ENCODE data around the gene ZDHHC24.

Gene ZDHHC24

DNA sequence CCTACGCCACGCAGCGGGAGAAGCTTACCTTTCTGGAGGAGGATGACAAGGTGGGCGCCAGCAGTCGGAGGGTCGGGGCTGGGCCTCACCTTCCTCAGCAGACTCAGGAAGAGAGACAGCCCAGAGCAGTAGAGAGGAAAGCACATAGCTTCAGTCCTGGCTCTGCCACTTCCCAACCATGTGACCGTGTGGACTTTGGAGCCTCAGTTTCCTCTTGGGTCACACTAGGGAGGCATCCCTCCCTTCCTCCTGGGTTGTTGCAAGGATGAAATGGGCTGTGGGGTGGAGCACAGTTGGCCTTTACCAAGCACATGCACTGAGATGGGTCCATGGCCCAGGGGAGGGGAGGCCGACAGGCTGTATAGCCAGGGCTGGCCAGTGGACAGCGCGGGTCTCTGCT lies 52.7 kb downstream of the ZDHHC24 start:
- no peak for DNase-seq

DNA sequence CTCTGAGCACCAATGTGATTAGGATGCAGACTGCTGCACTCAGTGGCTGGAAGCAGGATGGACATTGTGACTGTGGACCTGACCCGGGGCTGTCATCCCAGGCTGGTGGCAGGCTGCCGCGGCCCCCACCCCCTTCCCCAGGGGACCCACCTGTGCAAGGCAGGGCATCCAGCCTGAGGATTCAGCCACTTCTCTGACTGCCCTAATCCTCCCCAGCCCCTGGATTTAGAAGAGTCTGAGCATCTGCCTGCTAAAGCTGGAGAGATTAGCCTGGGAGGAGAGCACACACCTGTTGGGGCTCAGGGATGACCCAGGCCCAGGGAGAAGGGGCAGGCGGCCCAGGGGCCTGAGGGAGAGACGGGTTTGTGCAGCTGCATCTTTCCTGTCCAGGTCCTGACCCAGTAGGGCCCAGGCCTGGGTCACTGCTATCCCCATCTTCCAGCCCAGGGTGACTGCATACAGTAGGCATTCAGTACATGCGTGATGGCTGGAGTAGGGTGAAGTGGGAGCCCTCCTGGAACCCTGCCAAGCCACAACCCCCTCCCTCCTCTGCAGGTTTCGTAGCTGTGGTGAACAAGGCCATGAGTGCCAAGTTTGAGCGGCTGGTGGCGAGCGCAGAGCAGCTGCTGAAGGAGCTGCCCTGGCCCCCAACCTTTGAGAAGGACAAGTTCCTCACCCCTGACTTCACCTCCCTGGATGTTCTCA lies 53.5 kb downstream of the ZDHHC24 start:
- DNase-seq = no peak

DNA sequence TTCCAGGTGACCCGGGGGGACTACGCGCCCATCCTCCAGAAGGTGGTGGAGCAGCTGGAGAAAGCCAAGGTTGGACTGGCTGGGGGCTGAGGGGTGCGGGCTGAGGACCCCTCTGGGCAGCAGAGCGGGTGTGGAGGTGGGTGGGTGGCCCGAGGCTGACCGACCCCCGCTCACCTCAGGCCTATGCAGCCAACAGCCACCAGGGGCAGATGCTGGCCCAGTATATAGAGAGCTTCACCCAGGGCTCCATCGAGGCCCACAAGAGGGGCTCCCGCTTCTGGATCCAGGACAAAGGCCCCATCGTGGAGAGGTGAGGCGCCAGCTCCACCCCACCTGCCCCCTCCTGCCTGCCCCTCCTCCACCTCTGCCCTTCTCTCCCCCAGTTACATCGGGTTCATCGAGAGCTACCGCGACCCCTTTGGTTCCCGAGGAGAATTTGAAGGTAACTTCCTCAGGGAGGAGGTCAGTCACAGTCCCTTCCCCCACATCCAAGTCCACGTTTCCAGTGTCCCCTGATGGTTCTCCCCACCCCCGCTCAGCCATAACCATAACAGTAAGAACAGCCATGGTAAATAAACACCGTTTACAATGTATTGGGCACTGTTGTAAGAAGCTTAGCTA lies 54.4 kb downstream of the ZDHHC24 start:
- no peak for DNase-seq

DNA sequence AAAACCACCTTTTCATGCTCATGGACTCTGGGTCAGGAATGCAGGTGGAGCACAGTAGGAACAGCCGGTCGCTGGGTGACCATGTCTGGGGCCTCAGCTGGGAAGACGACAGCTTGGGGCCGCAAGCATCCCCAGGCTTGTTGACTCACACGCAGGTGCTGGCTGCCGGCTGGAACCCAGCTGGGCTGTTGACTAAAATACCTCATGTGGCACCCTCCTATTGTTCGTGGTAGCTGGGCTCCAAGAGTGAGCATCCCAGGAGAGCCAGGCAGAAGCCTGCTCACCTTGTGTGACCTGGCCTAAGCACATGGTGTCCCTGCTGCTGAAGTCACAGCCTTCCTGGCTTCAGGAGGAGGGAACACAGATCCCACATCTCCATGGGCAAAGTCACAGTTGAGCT lies 56.2 kb downstream of the ZDHHC24 start:
- DNase-seq = no peak

DNA sequence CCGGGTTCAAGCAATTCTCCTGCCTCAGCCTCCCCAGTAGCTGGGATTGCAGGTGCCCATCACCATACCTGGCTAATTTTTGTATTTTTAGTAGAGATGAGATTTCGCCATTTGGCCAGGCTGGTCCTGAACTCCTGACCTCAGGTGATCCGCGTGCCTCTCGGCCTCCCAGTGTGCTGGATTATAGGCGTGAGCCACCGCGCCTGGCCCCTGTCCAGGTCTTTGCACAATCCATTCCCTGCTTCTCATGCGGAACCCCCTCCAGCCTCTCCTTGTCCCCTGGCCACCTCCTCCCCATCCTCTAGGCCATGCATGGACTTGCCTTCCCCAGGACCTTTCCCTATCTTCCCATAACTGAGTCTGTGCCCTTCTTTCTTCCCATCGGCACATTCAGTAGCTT lies 56.9 kb downstream of the ZDHHC24 start:
- no peak for DNase-seq

DNA sequence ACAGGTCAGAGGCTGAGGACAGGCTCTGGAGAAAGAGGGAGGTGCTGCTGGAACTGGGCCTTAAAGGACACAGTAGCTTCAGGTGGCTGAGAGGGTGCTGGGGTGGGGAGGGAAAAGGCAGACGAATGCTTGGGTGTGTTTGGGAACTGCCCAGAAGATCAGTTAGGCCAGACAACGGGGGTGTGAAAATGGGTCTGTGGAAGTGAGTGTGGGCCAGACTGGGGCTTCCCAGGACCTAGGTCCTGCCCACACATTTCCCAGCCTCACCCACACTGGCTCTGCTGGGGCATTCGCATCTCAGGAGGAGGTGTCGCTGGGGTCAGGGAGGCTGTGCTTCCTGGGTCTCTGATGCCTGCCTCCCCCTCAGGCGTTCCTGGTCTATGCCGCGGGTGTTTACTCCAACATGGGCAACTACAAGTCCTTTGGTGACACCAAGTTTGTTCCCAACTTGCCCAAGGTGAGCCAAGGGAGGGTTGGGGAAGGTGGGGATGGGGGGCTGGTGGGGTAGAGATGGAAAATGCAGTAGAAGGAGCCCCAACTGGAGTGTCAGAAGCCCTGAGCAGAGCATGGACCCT lies 61.0 kb downstream of the ZDHHC24 start:
- DNase-seq = no peak

DNA sequence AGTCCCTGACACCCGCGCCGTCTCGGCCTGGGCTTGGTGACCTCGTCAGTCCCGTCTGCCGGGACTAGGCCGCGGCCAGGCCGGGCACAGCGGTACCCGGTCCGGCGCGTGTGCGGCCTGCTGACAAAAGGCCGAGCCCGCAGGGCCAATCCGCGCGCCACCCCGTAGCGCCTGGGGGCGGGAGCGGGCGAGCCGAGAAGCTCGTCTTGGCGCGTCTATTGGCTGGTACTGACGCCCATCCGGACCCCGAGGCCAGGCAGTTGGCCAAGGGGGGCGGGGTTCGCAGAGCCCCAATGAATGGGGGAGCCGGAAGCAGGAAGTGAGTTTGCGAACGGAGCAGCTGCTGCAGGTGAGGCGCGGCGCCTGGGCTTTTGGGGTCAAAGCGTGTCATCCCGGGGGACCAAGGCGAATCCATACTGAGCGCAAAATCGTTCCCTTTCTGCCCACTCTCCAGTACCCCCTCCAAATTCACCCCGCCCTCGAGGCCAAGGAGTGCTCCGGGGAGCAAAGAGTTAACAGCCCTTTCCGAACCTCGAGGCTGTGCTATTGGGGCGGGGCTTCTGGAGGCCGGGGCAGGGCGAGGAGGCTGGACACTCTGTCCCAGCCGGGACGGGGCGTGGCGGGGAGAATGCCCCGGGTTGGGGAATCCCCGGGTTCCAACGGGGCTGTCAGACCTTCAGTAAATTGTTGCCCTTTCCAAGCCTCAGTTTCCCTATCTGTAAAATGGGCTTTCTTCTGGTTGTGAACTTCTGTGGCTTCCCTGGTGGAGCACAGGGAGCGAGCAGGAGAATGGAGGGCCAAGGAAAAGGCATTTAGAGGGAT lies 65.5 kb downstream of the ZDHHC24 start, which contains the start of gene DPP3:
TSS of gene DPP3 (plus strand) at position 318 of the 822 bp plus-strand sequence. CDS start 1,767 bp downstream, outside the sequence.
- DNase-seq = peak; percentile 97

DNA sequence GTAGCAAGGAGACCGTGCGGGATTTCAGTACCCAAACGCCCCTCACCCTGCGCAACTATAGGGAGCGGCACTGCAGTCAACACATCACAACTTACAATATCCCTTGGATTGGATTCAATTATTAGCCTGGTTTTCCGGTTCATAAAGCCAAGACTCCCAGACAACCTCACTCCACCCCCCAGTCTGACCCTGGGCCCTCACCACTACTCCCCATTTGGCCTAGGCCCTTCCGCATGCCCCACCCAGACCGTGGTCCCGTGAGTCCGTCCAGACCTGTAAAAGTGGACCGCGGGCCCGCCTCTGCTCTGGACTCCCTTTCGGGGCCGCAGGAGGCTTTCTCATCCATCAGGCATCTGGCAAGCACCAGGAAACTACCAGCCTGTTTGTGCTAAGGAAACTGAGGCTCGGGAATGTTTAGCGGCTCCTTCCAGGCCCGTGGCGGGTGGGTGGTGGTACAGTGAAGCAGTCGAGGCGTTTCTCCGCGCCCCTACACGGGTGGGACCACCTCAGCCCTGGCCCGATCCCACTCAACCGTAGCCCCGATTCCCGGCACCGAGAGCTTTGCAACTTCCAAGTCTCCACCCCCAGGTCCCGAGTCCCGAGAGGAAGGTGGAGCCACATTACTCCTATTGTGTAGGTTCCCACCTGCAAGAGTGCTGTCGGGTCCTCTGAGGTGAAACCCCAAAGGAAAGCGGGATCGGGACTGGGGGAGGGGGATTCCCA lies 66.3 kb downstream of the ZDHHC24 start:
- DNase-seq = no peak

DNA sequence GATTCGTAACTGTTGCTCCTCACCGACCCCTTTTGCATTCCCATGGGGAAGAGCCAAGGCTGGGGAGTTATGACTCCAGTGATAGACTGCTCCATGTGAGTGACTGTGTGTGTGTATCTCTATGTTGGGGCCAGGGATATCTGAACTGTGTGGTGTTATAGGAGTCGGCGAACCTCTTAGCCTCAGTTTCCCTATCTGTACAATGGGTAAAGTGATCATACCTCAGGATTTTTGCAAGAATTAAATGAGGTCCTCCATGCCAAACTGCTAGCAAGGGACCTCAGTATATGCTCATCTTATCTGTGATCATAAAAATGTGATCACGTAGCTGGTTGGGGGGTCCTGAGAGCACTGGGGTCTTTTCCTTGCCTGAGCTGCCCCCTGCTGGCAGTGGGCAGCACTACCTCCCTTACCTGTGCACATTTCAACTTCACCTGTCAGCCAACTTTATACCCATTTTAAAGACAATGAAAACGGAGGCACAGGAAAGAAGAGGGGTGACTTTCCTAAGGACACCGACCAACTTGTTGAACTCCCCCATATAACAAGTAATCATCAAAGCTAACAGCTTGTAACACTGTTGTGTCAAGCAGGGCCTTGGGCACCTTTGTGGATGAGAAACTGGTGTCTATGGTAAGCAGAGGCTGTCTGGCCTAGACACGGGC lies 67.0 kb downstream of the ZDHHC24 start:
- peak; percentile 24 for DNase-seq

DNA sequence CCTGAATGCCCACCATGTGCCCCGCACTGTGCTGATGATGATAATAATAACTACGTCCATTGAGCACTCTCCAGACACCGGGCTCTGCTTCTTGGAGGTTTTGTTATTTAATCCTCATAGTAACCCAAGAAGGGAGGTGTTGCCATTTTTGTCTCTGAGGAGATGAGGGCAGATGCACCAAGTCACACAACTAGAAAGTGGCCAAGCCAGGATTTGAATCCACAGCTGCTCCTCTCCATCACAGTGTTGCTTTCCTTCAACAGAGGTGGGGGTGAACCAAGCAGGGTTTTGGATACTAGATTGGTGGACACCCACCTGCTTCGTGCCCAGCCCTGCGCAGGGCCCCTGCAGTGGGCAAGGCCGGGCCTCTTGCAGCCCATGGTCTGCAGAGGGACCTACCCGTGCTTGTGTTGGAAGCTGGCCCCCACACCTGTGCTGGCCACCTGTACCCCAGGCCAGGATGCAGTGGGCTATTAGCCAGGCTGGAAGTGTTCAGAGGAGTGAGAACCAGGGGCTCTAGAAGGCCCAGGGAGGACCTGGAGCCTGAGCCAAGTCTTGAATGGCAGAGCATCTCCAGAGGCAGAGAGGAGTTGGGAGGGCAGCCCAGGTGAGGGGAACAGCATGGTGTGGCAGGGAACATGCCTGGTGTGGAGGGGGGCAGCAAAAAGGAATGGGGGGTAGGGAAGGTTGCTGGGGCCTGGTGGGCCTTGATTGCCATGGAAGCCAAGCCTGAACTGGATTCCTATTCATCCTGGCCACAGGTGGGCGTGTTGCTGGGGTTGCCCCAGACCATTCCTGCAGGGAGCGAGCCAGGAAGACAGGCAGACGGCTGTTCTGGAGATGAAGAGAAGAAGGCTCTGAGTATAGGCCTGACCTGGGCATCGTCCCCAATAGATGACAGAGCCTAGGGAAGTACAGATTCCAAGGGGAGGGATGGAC lies 68.3 kb downstream of the ZDHHC24 start:
- DNase-seq = no peak

DNA sequence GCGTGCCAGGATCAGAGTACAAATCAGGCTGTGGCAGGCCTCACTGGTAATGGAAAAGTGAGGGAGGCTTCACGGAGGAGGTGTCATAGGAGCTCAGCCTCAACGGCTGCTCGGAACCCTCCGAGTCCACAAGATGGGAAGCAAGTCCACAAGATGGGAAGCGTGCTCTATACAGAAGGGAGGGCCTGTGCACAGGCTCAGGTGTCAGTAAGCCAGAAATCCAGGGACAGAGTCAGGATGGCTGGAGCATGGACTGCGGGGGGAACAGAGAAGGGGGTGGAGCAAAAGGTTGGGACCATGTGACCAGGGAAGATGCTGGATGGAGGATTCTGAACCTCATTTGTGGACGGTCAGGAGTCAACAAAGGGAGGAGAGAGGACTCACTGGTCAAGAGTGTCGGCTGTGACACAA lies 69.0 kb downstream of the ZDHHC24 start:
- DNase-seq = no peak

DNA sequence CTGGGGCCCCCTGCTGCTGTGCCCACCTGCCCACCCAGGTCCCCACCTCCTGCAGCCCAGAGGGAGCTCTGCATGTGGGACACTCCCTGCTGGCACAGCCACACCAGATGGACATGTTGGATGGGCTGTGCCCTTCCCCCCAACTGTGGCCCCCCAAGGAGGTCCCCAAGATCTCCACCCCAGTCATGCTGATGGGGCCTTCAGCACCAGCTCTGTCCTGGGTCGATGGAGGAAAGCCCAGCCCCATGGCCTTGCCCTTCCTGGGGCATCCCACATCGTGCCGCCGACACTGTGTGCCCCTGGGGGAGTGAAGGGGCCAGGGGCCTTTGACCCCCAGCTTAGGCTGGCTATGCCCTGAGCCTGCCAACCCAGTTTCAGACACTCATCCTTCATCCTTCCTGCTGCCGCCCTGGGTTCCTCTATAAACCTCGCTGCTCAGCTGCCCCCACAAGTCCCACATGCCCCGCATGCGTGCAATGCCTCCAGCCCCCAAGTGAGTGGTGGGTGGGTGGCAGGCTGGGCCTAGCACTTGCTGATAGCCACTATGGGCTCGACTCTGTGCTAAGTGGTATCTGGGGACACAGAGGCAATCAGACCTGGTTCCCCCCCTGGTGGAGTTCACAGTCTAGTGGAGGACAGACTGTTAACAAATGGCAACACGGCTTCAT lies 69.5 kb downstream of the ZDHHC24 start:
- DNase-seq = no peak

DNA sequence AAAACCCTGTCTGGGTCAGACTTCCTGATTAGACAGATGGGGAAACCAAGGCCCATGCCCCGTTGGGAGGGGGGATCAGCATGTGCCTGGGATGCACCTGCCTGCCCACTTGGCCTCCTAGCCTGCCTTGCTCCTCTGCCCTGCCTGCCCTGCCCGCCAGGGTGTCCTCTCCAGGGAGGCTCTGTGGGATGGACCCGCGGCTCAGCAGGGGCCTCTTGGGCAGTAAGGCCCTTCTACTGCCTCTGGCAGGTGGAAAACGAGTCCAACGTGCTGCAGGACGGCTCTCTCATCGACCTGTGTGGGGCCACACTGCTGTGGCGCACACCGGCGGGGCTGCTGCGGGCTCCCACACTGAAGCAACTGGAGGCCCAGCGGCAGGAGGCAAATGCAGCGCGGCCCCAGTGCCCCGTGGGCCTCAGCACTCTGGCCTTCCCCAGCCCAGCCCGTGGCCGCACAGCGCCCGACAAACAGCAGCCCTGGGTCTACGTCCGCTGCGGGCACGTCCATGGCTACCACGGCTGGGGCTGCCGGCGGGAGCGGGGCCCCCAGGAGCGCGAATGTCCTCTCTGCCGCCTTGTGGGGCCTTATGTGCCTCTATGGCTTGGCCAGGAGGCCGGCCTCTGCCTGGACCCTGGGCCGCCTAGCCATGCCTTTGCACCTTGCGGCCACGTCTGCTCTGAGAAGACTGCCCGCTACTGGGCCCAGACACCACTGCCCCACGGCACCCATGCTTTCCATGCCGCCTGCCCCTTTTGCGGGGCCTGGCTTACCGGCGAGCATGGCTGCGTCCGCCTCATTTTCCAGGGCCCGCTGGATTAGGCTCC lies 70.3 kb downstream of the ZDHHC24 start:
- DNase-seq = no peak

DNA sequence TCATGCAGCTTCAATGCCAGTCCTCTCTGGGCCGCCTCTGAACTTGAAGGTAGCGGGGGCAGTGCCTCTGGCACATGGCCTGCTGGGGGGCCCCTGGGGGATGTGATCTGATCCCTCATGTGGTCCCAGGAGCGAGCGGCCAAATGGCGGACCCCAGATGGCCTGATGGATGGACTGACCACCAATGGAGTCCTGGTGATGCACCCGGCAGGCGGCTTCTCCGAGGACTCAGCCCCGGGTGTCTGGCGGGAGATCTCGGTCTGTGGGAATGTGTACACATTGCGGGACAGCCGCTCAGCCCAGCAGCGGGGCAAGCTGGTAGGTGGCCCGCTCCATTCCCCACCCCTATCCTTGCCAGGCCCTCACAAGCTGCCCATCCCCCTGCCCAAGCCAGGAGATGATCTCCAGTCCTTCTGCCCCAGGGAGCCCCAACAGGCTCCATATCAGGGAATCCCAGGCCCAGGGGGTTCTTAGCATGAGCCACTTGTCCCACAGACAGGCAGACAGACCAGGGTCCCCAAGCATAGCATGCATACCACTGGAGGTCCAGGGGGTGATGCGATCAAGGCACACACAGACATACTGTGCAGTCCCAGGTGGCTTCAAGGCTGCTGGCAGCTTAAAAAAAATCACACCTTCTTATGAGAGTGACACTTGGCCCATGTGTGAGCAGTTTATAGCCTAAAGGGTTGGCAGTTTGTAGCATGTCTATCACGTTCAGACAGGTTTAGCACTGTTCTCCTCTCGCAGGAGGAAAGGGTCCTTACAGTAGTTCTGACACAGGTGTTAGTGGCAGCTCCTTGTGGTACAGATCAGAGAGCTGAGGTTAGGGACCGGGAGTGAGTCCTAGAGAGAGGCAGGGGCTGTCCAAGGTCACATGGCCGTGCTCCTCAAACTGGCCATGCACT lies 72.0 kb downstream of the ZDHHC24 start:
- no peak for DNase-seq

DNA sequence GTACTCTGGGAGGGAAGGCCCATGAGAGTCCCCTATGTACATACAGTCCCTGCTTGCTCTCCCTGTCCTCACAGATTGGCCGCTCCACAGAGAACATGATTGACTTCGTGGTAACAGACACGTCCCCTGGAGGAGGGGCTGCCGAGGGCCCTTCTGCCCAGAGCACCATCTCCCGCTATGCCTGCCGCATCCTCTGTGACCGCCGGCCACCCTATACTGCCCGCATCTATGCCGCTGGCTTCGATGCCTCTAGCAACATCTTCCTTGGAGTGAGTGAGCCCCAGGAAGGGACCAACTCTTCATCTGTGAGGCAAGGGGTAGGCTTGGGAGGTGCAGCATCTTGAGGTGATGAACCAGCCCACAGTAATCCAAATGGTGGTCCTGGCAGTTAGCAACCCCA lies 72.7 kb downstream of the ZDHHC24 start:
- no peak for DNase-seq

DNA sequence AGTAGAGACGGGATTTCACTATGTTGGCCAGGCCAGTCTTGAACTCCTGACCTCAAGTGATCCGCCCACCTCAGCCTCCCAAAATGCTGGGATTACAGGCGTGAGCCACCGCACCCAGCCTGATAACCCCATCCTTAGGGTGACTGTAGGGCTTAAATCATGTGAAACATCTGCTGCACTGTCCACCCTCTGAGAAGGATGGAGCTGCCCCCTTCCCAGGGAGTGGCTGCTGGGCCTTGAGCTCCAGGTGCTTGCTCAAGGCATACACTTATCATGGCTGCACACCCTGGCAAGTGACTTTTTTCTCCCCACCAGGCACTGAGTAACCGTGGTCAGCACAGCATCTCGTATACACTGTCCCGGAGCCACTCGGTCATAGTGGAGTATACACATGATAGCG lies 73.8 kb downstream of the ZDHHC24 start:
- no peak for DNase-seq

DNA sequence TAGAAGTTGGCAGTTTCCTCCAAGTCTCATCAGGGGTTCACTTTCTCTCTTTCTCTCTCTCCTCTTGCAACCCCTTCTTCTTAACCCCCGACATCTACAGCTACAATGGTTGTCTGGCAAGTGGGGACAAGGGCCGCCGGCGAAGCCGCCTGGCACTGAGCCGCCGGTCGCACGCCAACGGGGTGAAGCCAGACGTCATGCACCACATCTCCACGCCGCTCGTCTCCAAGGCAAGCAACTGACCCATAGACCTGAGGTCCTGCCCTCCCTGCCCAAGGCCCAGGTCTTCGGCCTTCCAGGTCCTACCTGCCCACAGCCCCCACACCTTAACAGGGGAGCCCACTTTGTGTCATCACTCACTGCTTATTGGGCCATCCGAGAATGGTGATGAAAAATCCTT lies 74.7 kb downstream of the ZDHHC24 start:
- DNase-seq = no peak

Data from activated gamma-delta T cell treated with Interleukin-2 at 50 U/mL for 16 hours (primary cell).